Activated naive CD8-positive, alpha-beta T cell treated with anti-CD3 and anti-CD28 coated beads, Interleukin-2, amount 10 ng/mL, durations not matched to agents 7 days and 5 days (primary cell): ENCODE data around the gene CHPF. TPM values are rescaled to one million over a fixed set of nuclear protein-coding genes. Genes with fewer than 3 reads are reported as not detected.
A peak's percentile ranks its signal among the peaks of the same experiment; 100 is the strongest.

Experiments used
- ATAC-seq: fragments of 150-1000 bp; cut with Tn5 transposase; one replicate; pipeline ENCODE4 v1.10.0; 2021; ENCODE audit warnings: low read depth, moderate library complexity
- POLR2A ChIA-PET: fragments of 350-600 bp; sonication (Branson Sonifier 250); formaldehyde crosslinking; loops from one replicate; lab custom pipeline; 2021; ENCODE audit warnings: antibody characterized with exemption; lab: Charles Lee
- DNase-seq: peaks from one replicate; pipeline ENCODE4 v3.0.0; 2021
- H3K27ac Mint-ChIP-seq: one replicate; pipeline ENCODE4 v1.8.0; 2022; ENCODE audit warnings: mild to moderate bottlenecking, mixed read lengths
- H3K27me3 Mint-ChIP-seq: one replicate; pipeline ENCODE4 v1.8.0; 2022; ENCODE audit warnings: mild to moderate bottlenecking, moderate library complexity, mixed read lengths
- H3K36me3 Mint-ChIP-seq: one replicate; pipeline ENCODE4 v1.8.0; 2021; ENCODE audit warnings: mild to moderate bottlenecking, mixed read lengths
- H3K4me1 Mint-ChIP-seq: one replicate; pipeline ENCODE4 v1.8.0; 2021; ENCODE audit warnings: mixed read lengths
- H3K4me3 Mint-ChIP-seq: one replicate; pipeline ENCODE4 v1.8.0; 2022; ENCODE audit warnings: mild to moderate bottlenecking, moderate library complexity, mixed read lengths
- H3K9me3 Mint-ChIP-seq: one replicate; pipeline ENCODE4 v1.8.0; 2021; ENCODE audit warnings: mixed read lengths
- total RNA-seq, 2 experiments: library from RNA; stranded (reverse); gene quantifications; one replicate each; pipeline ENCODE4 v1.2.3, GENCODE V29; 2021

The CHPF gene
- total RNA-seq, 2 experiments from 2014 or later = 7.7 to 8.1 TPM

GRCh38 chr2:219527472-219527871 lies 16.1 kb downstream of the CHPF start:
- ATAC-seq (no peak), DNase-seq (no peak)
- POLR2A ChIA-PET = interaction anchor here (0.6 to 1.0 kb wide), 2 partner anchors 29 to 53 kb away, joined by 3 read pairs; partner anchors contain the start of gene GMPPA

GRCh38 chr2:219527076-219527394 lies 16.6 kb downstream of the CHPF start:
- POLR2A ChIA-PET = no interaction called here
- Mint-ChIP-seq H3K4me1 (peaks cover 1% of the 10 kb centered on the region), H3K27me3 (peaks cover 79% of the 10 kb centered on the region), H3K27ac (no peak overlapping the region), H3K4me3 (no peak overlapping the region), H3K9me3 (no peaks in the 10 kb centered on the region), H3K36me3 (no peaks in the 10 kb centered on the region)
- no peak for ATAC-seq
- no peak for DNase-seq

More at GRCh38 chr2:219527472-219527871, 16.1 kb downstream of the CHPF start:
- Mint-ChIP-seq H3K27me3 (peaks cover 77% of the 10 kb centered on the region), H3K36me3 (no peaks in the 10 kb centered on the region), H3K4me1 (peaks cover 1% of the 10 kb centered on the region), H3K27ac (no peak overlapping the region), H3K9me3 (no peaks in the 10 kb centered on the region), H3K4me3 (no peak overlapping the region)

GRCh38 chr2:219526320-219527075 lies 17.1 kb downstream of the CHPF start:
- no peaks in the 10 kb centered on the region for H3K36me3 Mint-ChIP-seq
- POLR2A ChIA-PET = no interaction called here
- H3K4me3 Mint-ChIP-seq = no peak overlapping the region
- no peaks in the 10 kb centered on the region for H3K9me3 Mint-ChIP-seq
- peaks cover 1% of the 10 kb centered on the region for H3K4me1 Mint-ChIP-seq
- H3K27ac Mint-ChIP-seq = no peak overlapping the region
- DNase-seq (no peak), ATAC-seq (no peak)
- peaks cover 84% of the 10 kb centered on the region for H3K27me3 Mint-ChIP-seq

GRCh38 chr2:219525533-219526232 lies 17.9 kb downstream of the CHPF start:
- no peak for DNase-seq
- peaks cover 87% of the 10 kb centered on the region for H3K27me3 Mint-ChIP-seq
- H3K27ac Mint-ChIP-seq = no peak overlapping the region
- POLR2A ChIA-PET = no interaction called here
- no peak overlapping the region for H3K4me3 Mint-ChIP-seq
- peaks cover 1% of the 10 kb centered on the region for H3K4me1 Mint-ChIP-seq
- H3K9me3 Mint-ChIP-seq = no peaks in the 10 kb centered on the region
- no peaks in the 10 kb centered on the region for H3K36me3 Mint-ChIP-seq
- ATAC-seq = no peak

- ATAC-seq = no peak
- no peak for DNase-seq
- Mint-ChIP-seq H3K27ac (no peak overlapping the region), H3K9me3 (no peaks in the 10 kb centered on the region), H3K4me3 (no peak overlapping the region), H3K27me3 (peaks cover 85% of the 10 kb centered on the region), H3K4me1 (no peaks in the 10 kb centered on the region), H3K36me3 (no peaks in the 10 kb centered on the region)
- POLR2A ChIA-PET = no interaction called here
Observed at GRCh38 chr2:219524817-219525216, 18.8 kb downstream of the CHPF start.

- POLR2A ChIA-PET = no interaction called here
- H3K27me3 Mint-ChIP-seq = peaks cover 74% of the 10 kb centered on the region
- H3K36me3 Mint-ChIP-seq = no peaks in the 10 kb centered on the region
- no peaks in the 10 kb centered on the region for H3K9me3 Mint-ChIP-seq
- H3K27ac Mint-ChIP-seq = no peak overlapping the region
- no peaks in the 10 kb centered on the region for H3K4me1 Mint-ChIP-seq
- DNase-seq = no peak
- H3K4me3 Mint-ChIP-seq = no peak overlapping the region
- no peak for ATAC-seq
Observed at GRCh38 chr2:219523031-219523671, 20.5 kb downstream of the CHPF start.

- Mint-ChIP-seq H3K27me3 (peaks cover 73% of the 10 kb centered on the region), H3K4me3 (no peak overlapping the region), H3K27ac (no peak overlapping the region), H3K36me3 (no peaks in the 10 kb centered on the region), H3K9me3 (no peaks in the 10 kb centered on the region), H3K4me1 (no peaks in the 10 kb centered on the region)
- no peak for ATAC-seq
- POLR2A ChIA-PET = no interaction called here
- no peak for DNase-seq
Observed at GRCh38 chr2:219522111-219523030, 21.2 kb downstream of the CHPF start.

- DNase-seq = no peak
- POLR2A ChIA-PET = interaction anchor here (1.1 kb wide), 1 partner anchor 15 kb away, joined by 3 read pairs; no protein-coding TSS in a partner anchor
- no peaks in the 10 kb centered on the region for H3K36me3 Mint-ChIP-seq
- H3K9me3 Mint-ChIP-seq = no peaks in the 10 kb centered on the region
- no peak overlapping the region for H3K27ac Mint-ChIP-seq
- H3K4me1 Mint-ChIP-seq = no peaks in the 10 kb centered on the region
- H3K27me3 Mint-ChIP-seq = peaks cover 75% of the 10 kb centered on the region
- ATAC-seq = peak; percentile 28
- H3K4me3 Mint-ChIP-seq = no peak overlapping the region
Observed at GRCh38 chr2:219521066-219521880, 22.3 kb downstream of the CHPF start.

GRCh38 chr2:219520079-219520478 lies 23.5 kb downstream of the CHPF start:
- H3K4me3 Mint-ChIP-seq = no peak overlapping the region
- H3K4me1 Mint-ChIP-seq = no peaks in the 10 kb centered on the region
- peaks cover 73% of the 10 kb centered on the region for H3K27me3 Mint-ChIP-seq
- H3K27ac Mint-ChIP-seq = no peak overlapping the region
- DNase-seq = no peak
- POLR2A ChIA-PET = interaction anchor here (0.9 to 1.1 kb wide), 2 partner anchors 14 to 22 kb away, joined by 3 read pairs; partner anchors contain the start of gene GMPPA
- no peak for ATAC-seq
- H3K9me3 Mint-ChIP-seq = no peaks in the 10 kb centered on the region
- H3K36me3 Mint-ChIP-seq = no peaks in the 10 kb centered on the region

GRCh38 chr2:219519526-219519916 lies 24.1 kb downstream of the CHPF start:
- Mint-ChIP-seq H3K4me3 (no peak overlapping the region), H3K4me1 (no peaks in the 10 kb centered on the region), H3K36me3 (no peaks in the 10 kb centered on the region), H3K27me3 (peaks cover 69% of the 10 kb centered on the region), H3K27ac (no peak overlapping the region), H3K9me3 (no peaks in the 10 kb centered on the region)
- no peak for ATAC-seq
- no peak for DNase-seq
- POLR2A ChIA-PET = interaction anchor here (0.9 kb wide), 1 partner anchor 21 kb away, joined by 3 read pairs; the partner anchor contains the start of gene GMPPA

GRCh38 chr2:219517954-219518778 lies 25.4 kb downstream of the CHPF start:
- Mint-ChIP-seq H3K27me3 (peaks cover 67% of the 10 kb centered on the region), H3K36me3 (no peaks in the 10 kb centered on the region), H3K4me1 (peaks cover 4% of the 10 kb centered on the region), H3K9me3 (no peaks in the 10 kb centered on the region), H3K27ac (no peak overlapping the region), H3K4me3 (no peak overlapping the region)
- POLR2A ChIA-PET = no interaction called here
- ATAC-seq (no peak), DNase-seq (no peak)
